NCI-H774 (cell line): ENCODE data around the gene DNAH6.
A peak's percentile ranks its signal among the peaks of the same experiment; 100 is the strongest.
"Not testable (repeated sequence)": the region's sequence is repeated elsewhere in the genome, so short reads cannot be mapped to it uniquely, and the experiment has no call there.

ENCODE experiments used
- DNase-seq: peaks from one replicate; lab custom pipeline; 2025; lab: John Stamatoyannopoulos, UW

The DNAH6 gene

GRCh38 chr2:84516234-84516986 is at the start of gene DNAH6:
TSS of gene DNAH6 (plus strand) at chr2:84516498. CDS start at chr2:84517827, 1,329 bp downstream.
- DNase-seq = peak; percentile 95

- DNase-seq = no peak
These were observed 48.9 kb upstream of the DNAH6 start for GRCh38 chr2:84467389-84467788.

- not testable (repeated sequence) for DNase-seq
These were observed 43.9 kb upstream of the DNAH6 start for GRCh38 chr2:84472423-84472822.

- no peak for DNase-seq
These were observed 43.3 kb upstream of the DNAH6 start for GRCh38 chr2:84472856-84473565.

- no peak for DNase-seq
These were observed 42.1 kb upstream of the DNAH6 start for GRCh38 chr2:84474176-84474575.

- no peak for DNase-seq
These were observed 38.4 kb upstream of the DNAH6 start for GRCh38 chr2:84477886-84478285.

DNA sequence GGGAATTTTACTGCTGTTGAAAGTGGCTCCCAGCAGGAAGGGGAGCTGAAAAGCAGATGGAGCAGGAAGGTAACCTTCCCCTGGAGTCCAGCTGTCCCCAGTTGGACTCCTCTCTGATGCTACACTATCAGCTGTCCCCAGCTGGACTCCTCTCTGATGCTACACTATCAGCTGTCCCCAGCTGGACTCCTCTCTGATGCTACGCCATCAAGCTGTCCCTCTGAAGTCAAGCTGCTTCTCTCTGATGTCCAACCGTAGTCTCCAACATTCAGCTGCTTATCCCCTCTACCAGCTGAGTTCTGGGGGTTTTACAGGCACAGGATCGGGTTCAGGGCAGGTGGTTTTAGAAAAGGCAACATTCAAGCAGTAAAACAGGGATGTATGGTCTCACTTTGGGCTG is 37.4 kb upstream of the DNAH6 start:
- DNase-seq = no peak

GRCh38 chr2:84481702-84482101 is 34.6 kb upstream of the DNAH6 start:
- no peak for DNase-seq

DNA sequence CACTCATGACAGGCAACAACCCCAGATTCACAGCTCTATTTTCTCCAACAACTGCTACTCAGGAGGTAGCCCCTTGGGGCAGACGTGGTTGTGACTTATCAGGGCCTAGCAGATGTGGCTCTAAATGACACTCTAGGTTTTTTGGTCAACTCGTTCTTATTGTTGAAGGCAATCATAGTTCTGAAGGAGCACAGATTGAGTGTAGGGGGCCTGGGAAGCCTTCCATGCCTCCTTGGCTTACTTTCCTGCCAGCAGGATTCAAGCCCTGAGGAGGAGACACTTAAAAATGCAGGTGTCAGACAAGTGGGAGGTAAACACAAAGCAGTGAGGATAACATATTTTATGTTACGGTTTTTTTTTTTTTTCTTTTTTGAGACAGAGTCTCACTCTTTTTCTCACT is 33.7 kb upstream of the DNAH6 start:
- DNase-seq = no peak

DNA sequence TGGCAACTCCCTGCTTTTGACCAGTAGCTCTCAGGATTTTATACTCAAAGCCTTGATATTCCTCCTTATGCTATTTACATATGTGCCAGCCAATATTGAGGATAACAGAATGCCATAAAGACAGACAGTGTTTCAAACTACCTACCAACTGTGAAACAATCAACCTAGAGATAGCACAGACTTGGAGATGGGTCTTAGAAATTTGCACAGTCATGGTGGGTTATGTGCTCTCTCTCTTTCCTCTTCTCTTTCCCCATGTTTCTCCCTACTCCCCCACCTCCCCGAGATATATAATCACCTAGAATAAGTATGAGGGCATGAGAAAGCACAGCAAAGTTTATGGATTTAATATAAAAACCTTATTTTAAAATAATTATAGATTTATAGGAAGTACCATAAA is 33.0 kb upstream of the DNAH6 start:
- DNase-seq = no peak

DNA sequence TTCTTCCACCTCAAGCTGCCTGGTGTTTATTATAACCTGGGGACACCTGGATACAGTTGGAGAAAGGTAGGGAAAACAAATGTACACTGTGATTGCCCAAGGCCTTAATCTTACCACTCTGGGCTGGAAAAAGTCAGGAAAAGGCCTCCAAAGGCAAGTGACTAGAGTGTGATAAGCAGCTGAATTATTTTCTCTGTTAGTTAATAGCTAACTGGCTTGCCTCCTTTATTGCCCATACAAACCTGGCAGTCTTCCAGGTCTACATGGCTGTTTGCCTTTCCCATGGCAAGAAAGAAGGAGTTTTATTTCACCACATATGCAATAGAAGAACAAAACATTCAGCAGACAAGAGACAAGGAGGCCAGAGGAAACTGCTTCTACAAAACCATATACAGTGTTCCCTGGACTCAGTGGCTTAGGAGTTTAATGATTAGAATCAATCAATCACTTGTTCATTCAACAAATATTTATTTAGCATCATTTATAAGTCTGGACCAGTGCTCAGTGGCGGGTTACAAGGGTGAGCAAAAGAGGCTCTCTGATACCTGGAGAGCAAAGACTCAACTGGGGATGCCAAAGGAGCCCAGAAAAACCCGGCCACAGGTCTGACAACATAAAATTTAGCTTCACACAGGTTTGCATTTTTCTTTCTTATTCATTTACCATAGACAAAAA is 29.7 kb upstream of the DNAH6 start:
- peak; percentile 7 for DNase-seq

DNA sequence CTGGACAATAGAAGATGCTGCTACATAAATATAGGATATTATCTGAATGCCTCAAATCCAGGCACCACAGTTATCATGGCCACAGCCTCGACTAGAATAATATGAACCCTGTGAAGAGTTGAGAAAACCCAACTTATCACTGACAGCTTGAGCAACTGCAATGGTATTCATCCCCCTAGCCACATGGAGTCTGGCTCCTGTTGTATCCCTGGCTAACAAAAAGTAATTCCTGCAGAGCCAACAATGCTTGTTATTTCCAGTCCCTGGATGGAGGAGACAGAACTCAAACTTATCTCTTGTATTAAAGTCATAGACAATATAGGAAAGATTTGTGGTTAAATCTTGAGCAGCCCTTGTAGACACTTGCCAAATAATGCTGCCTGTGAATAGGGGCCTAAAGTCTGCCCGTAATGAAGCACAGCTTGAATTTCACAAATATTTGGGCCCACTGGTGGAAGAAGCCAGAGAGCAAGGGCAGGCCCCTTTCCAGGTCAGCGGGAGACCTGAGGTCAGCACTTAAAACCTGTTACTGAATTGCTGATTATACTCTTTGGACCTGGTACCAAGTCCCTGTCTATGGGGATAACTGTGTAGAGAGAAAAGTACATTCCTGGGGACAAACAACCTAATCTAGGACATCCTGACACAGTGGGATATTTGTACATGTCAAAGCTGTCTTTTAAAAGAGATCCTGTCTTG is 28.9 kb upstream of the DNAH6 start:
- DNase-seq = no peak

GRCh38 chr2:84491256-84491655 is 25.0 kb upstream of the DNAH6 start:
- no peak for DNase-seq

DNA sequence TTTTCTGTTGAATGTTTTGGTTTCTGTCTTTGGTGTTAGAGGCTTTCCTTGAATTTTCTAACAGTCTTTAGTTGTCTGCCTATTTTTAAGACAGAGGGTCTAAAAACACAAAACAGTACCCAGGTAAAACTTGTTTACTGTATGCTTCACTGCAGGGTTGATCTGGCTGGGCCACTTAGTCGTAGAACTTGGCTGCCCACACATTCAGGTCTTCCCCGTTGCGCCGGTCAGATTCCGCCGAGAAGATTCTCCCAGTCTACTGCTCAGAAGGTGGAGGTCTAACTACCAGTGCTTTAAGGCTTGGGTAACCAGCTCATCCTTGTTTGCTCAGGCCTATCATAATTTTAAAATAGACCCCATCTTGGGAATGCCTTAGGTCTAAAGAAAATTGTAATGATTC is 24.6 kb upstream of the DNAH6 start:
- DNase-seq = no peak

- DNase-seq = no peak
These were observed 23.7 kb upstream of the DNAH6 start for GRCh38 chr2:84492571-84492970.

- no peak for DNase-seq
These were observed 22.8 kb upstream of the DNAH6 start for GRCh38 chr2:84493514-84493913.

- DNase-seq = no peak
These were observed 22.2 kb upstream of the DNAH6 start for GRCh38 chr2:84494070-84494469.

DNA sequence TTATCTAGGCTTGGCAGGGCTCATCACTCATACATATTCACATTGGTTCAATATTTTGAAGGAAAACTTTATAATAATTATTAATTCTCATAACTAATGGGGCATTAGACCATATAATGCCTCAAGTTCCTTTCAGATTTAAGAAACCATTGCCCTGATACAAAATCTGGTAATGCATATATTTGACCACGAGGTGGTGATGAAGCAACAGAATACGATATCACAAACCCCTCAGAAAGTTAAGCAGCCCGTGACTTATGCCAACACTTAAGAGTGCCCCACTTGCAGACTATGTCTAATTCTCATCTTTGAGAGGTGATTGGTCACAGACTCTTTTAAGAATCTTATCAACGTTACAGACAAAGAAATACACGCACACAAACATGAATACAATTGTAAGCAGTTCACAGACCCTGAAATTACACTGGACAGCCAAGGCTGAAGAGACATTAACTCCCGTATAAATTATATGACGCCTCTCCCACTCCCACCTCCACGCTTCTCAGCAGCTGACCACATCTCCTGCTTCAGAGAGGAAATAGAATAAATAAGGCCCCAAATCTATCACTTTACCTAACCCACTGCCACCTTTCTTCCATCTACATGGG is 20.7 kb upstream of the DNAH6 start:
- DNase-seq = peak; percentile 35

GRCh38 chr2:84496386-84496785 is 19.9 kb upstream of the DNAH6 start:
- DNase-seq = no peak

- no peak for DNase-seq
These were observed 19.0 kb upstream of the DNAH6 start for GRCh38 chr2:84497285-84497684.

DNA sequence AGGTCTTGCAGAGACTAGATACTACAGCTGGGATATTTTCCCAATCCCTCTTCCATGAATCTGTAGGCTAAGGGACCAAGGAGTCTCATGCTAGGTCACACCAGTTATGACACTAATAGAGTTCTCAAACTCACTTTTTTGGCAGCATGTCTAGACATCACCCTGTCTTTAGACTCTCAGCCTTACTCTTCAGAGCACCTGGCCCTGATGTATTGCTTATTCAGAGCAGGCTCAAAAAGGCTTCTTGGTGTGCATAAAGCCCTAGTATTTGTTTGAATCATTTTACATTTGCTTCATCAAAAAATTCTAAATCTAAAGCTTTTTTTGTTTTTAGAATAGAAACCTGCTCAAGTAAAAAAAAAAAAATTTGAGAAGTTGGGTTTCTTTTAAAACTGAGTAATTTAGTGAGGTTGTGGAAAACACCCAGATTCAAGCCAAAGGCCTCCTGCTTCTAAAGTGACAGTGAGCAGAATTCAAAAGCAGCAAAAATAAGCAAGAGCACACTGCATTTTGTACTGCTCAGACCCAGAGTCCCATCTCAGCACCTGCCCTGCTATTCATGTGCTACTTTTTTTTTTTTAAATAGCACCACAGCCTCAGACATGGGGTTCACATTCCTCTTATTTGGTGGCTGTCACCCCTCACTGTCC is 18.0 kb upstream of the DNAH6 start:
- DNase-seq = no peak
